Chondrocyte (in vitro differentiated cells): ENCODE results near the gene PSMB2. TPM values are rescaled to one million over a fixed set of nuclear protein-coding genes. Genes with fewer than 3 reads are reported as not detected.

ENCODE experiments used
- DNase-seq: peaks from one replicate; pipeline ENCODE4 v3.0.0; 2021; ENCODE audit warnings: mixed read lengths, low spot score
- H3K27ac Mint-ChIP-seq: one replicate; pipeline ENCODE4 v1.8.0; 2021; ENCODE audit warnings: mild to moderate bottlenecking, moderate library complexity, mixed read lengths; ENCODE audit not compliant: unreplicated experiment
- H3K27me3 Mint-ChIP-seq: 2 replicates; pipeline ENCODE4 v1.8.0; 2021; ENCODE audit warnings: low read depth, mixed read lengths
- H3K36me3 Mint-ChIP-seq: 2 replicates; pipeline ENCODE4 v1.8.0; 2021; ENCODE audit warnings: low read depth, mixed read lengths
- H3K4me1 Mint-ChIP-seq: 2 replicates; pipeline ENCODE4 v1.8.0; 2021; ENCODE audit warnings: low read depth, mild to moderate bottlenecking, mixed read lengths
- H3K4me3 Mint-ChIP-seq: one replicate; pipeline ENCODE4 v1.8.0; 2021; ENCODE audit warnings: mild to moderate bottlenecking, moderate library complexity, mixed read lengths; ENCODE audit not compliant: unreplicated experiment
- H3K9me3 Mint-ChIP-seq: 2 replicates; pipeline ENCODE4 v1.8.0; 2021; ENCODE audit warnings: low read depth, mixed read lengths
- CTCF ChIP-seq: fragments of 200-600 bp; sonication (generic); IDR thresholded peaks from 2 replicates; pipeline ENCODE4 v1.5.0; 2021; ENCODE audit warnings: antibody characterized with exemption, mild to moderate bottlenecking, moderate library complexity
- total RNA-seq: library from RNA; stranded (reverse); gene quantifications from 3 replicates; pipeline ENCODE4 v1.2.1, GENCODE V29; 2021

Gene PSMB2
- total RNA-seq, 1 donor from 2014 or later, result 58.9 TPM

DNA sequence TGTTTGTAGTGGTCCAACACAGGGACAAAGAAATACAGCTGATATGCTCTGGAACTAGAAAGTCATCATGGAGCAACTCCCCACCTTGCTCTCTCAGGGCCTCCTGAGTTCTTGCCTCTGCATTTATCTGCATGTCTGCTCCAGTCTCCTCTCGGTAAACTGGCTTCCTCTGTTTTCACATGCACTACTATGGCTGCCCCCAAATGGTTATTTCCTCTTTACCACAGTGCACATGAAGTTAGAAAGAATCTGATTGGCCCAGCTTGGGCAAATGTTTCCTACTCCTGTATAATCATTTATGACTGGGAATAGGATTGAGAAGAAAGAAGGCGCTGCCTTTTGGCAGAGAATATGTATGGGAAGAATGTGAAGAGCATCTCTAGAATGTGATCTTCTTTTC is 16.5 kb upstream of the PSMB2 start:
- no peak overlapping the region for H3K4me3 Mint-ChIP-seq
- H3K27ac Mint-ChIP-seq, result no peak overlapping the region
- no peak for DNase-seq
- no peaks in the 10 kb centered on the region for H3K36me3 Mint-ChIP-seq
- no peaks in the 10 kb centered on the region for H3K4me1 Mint-ChIP-seq
- H3K9me3 Mint-ChIP-seq, result no peaks in the 10 kb centered on the region
- peaks cover 20% of the 10 kb centered on the region for H3K27me3 Mint-ChIP-seq
- no peak for TF ChIP-seq CTCF

DNA sequence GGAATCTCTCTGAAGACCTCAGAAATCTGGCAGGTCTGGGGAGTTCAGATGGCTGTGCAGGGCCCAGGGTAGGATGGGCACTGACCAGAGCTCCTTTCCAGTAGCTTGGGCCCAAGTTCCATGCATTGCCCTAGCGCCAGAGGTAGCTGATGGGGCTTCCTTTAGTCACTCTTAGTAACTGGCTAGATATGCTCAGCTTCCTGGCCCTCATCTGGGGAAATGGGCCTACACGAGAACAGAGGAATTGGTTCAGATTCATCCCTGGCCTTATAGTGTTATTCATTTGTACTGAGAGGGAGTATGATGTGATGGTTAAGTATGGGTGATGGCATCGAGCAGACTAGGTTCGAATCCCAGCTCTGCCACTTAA is 15.5 kb upstream of the PSMB2 start:
- Mint-ChIP-seq H3K27ac (no peak overlapping the region), H3K27me3 (peaks cover 24% of the 10 kb centered on the region), H3K9me3 (no peaks in the 10 kb centered on the region), H3K4me3 (no peak overlapping the region), H3K36me3 (no peaks in the 10 kb centered on the region), H3K4me1 (no peaks in the 10 kb centered on the region)
- DNase-seq, result no peak
- TF ChIP-seq CTCF, result no peak

DNA sequence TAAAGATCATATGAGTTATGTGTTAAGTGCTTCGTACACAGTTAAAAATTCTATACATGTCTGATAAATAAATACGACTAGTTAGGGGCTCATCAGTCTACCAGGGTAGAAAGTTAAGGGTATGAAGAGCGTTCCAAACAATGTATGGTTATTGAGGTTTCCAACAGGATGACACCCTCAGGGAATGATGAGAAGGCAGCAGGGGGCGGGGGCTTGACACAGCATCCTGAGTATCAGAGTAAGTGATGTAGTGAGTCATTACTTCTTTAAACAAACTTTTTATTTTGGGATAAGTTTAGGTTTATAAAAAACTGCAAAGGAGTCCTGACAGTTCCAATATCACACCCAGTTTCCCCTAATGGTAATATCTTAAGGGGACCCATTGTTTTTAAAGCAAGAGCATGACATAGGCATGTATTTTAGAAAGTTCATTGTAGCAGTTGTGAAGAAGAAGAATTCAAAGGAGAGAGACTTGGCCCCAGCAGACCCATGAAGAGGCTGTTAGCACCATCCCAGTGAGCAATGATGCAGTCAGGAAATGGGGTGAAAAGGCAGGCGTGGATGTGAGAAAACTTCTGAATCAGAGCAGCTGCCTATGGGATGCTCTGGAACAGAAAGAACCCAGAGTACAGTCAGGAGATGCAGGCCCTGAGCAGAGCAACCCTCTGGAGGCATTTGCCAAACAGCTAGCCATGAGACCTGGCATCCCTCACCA is 15.0 kb upstream of the PSMB2 start:
- Mint-ChIP-seq H3K27me3 (peaks cover 28% of the 10 kb centered on the region), H3K4me1 (no peaks in the 10 kb centered on the region), H3K27ac (no peak overlapping the region), H3K36me3 (no peaks in the 10 kb centered on the region), H3K4me3 (no peak overlapping the region), H3K9me3 (no peaks in the 10 kb centered on the region)
- no peak for DNase-seq
- TF ChIP-seq CTCF, result no peak

DNA sequence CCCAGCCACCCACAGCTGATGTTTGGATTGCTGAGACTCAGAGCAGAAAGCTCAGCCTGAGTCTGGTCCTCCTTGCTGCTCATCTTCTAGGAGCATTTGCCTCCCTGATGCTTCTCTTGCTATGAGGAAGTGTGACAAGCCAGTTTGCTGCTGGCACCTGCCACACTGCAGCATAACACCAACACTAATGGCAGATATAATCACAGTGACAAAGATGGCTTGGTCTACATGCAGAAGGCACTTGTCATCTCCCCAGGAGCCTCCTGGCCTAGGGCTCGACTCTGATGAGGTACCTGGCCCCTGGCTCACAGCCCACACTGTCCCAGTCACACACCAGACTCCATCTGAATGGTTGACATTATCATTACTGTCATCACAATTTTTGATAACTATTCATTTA is 13.9 kb upstream of the PSMB2 start:
- H3K4me3 Mint-ChIP-seq, result no peak overlapping the region
- no peaks in the 10 kb centered on the region for H3K9me3 Mint-ChIP-seq
- no peaks in the 10 kb centered on the region for H3K4me1 Mint-ChIP-seq
- TF ChIP-seq CTCF, result no peak
- H3K36me3 Mint-ChIP-seq, result no peaks in the 10 kb centered on the region
- H3K27me3 Mint-ChIP-seq, result peaks cover 37% of the 10 kb centered on the region
- no peak overlapping the region for H3K27ac Mint-ChIP-seq
- no peak for DNase-seq

GRCh38 chr1:35650416-35650815 is 9.1 kb upstream of the PSMB2 start:
- Mint-ChIP-seq H3K27me3 (peaks cover 50% of the 10 kb centered on the region), H3K27ac (no peak overlapping the region), H3K4me3 (no peak overlapping the region), H3K4me1 (no peaks in the 10 kb centered on the region), H3K36me3 (no peaks in the 10 kb centered on the region), H3K9me3 (no peaks in the 10 kb centered on the region)
- no peak for TF ChIP-seq CTCF
- no peak for DNase-seq
